Central memory CD4-positive, alpha-beta T cell (primary cell): ENCODE results near the gene BHLHA9.
A peak's percentile ranks its signal among the peaks of the same experiment; 100 is the strongest.

Experiments used
- DNase-seq: peaks from one replicate; pipeline ENCODE4 v3.0.0; 2022

BHLHA9 gene

DNA sequence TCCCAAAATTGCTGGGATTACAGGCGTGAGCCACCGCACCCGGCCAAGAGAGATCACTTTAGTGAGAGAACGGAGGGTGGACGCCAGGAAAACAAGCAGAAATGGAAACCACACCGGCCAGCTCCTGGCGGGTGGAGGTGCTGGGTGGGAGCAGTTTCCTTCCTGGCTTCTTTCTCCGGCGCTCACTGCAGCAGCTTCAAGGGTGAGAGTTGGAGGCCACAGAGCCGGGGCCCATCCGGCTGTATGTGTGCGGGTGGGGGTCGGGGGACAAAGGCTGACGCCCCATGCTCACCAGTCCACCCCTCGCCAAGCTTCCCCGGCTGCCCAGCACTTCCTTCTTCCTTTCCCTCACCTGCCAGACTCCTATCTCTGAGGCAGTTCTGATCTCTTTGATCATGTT, 13.5 kb upstream of the BHLHA9 start:
- DNase-seq, result no peak

DNA sequence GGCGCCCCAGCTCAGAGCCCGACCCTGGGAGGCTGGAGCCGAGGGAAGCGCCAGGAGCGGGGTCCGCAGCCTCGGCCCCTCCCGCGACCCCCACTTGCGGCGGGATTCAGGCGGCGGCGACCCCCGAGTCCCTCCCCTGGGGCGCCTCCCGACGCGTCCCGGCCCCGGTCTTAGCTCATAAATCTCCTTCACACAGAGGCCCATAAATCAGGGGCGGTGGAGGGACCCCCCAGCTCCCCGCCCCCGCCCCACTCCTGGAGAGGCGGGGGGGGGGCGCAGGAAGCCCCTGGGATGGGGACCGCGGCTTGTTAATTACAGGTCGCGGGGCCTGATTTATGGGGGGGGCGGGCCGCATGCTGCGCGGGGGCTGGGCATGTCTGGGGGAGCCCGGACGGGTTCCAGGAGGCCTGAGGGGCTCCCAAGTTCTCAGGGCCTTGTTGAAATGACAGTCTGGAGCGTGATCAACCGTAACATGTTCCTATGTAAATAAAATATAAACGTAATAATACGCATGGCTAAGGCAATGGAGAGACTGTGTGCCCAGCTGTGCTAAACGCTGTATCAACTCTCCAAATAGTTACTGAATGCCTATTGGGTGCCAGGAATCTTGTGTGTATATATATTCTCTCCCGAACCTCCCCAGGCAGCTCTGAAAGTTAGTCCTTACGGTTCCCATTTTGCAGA, 10.0 kb upstream of the BHLHA9 start:
- no peak for DNase-seq

GRCh38 chr17:1260770-1261161, 9.5 kb upstream of the BHLHA9 start:
- no peak for DNase-seq

GRCh38 chr17:1264196-1264595, 6.0 kb upstream of the BHLHA9 start:
- no peak for DNase-seq

DNA sequence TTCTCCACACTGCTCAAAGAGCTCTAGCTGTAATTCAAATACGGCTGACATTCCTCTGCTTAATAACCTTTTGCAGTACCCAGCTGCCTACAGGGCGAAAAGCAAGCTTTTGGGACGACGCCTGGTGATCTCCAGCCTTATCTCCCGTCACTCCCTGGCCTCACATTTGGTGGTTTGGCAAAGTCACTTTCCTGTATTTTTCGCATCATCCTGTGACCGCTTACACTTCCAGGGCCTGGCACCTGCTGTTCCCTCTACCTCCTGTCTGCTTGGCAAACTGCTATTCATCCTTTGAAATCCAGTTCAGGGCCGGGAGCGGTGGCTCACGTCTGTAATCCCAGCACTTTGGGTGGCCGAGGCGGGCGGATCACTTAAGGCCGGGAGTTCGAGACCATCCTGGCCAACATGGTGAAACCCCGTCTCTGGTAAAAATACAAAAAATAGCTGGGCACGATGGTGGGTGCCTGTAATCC, 2.7 kb upstream of the BHLHA9 start:
- DNase-seq, result no peak

DNA sequence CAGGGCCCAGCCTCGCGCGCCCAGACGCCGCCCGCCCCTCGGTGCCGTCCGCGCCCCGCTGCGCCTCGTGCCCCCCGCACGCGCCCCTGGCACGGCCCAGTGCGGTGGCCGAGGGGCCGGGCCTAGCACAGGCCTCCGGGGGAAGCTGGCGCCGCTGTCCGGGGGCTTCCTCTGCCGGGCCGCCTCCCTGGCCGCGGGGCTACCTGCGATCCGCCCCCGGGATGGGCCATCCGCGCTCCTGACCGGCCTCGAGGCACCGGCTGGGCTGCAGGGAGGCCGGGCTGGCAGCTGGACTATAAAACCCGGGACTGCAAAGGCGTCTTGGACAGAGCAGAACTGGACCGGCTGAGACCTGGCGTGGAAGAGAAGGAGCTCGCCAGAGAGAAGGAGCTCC, 783 bp downstream of the BHLHA9 start:
- no peak for DNase-seq

DNA sequence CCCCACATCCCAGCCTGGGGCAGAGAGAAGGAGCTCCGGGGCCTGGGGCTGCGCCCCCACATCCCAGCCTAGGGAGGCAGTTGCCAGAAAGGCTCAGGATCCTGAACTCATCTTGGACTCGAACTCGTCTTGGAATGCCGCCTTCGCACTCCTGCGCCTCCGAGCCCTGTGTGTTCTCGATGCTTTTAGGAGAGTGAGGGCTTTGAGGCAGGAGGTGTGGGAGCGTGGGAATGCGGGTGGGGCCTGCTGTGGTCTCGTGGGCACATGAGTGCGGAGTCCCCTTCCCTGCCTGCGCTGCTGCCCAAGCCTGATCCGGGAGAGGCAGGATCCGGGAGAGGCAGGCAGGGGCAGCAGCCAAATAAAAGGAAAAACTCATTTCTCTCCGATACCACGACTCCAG, 1.2 kb downstream of the BHLHA9 start:
- DNase-seq, result no peak

DNA sequence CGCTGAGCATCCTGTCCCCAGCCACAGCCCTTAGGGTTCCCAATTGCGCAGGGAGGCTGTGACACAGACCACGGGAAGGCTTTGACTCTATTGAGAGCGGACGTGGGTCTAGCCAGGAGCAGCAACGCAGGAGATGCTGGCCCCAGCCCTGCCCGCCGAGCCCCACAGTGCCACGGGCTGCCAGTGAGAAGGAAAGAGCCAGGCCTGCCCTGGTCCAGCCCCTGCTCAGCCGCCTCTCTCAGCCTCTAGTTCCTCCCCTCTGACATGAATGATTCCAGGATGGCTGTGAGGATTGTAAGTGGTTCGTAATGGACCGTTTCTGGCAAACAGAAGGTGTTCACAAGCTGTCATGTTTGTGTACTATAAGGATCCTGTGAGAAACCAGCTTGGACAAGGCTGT, 2.5 kb downstream of the BHLHA9 start:
- DNase-seq, result no peak

DNA sequence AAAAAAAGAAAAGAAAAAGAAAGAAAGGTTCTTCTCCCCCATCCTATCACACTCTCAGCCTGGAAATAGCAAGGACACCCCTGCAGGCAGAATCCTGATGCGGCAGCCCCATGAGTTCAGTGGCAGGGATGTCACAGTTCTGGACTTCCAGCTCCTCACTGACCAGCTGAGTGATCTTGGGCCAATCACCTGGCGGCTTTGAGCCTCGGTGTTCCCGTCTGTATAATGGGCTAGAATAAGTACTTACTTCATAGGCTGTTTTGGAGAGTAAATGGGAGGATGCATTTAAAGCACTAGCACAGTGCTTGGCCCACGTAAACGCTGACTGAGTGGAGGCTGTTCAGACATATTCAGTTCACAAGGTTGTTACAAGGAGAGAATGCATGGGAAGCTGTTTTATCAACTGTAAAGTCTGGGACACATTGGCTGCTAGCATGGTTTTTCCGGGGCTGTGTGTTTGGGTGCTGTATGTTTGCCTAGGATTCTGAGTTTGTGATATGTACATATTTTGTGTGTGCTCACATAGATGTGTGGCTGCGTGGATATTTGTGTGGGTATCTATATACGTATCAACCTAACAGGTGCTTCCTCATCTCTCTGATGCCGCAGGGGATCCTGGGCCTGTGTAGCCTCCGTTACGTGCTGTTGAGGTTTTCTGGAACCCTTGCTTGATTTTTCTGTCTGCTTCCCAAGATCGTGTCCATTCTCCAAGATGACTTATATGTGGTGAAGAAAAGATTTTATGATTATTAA, 3.4 kb downstream of the BHLHA9 start:
- no peak for DNase-seq

DNA sequence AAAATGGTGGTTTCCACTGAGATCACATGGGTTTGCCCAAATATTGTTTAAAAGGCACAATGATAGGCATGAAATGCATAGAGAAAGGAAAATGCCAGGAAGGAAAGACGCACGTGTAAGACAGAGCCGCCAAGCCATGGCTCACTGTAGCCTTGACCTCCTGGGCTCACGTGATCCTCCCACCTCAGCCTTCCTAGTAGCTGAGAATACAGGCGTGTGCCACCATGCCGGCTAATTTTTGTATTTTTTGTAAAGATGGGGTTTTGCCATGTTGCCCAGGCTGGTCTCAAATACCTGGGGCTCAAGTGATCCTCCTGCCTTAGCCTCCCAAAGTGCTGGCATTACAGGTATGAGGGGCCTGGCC, 4.0 kb downstream of the BHLHA9 start:
- no peak for DNase-seq

DNA sequence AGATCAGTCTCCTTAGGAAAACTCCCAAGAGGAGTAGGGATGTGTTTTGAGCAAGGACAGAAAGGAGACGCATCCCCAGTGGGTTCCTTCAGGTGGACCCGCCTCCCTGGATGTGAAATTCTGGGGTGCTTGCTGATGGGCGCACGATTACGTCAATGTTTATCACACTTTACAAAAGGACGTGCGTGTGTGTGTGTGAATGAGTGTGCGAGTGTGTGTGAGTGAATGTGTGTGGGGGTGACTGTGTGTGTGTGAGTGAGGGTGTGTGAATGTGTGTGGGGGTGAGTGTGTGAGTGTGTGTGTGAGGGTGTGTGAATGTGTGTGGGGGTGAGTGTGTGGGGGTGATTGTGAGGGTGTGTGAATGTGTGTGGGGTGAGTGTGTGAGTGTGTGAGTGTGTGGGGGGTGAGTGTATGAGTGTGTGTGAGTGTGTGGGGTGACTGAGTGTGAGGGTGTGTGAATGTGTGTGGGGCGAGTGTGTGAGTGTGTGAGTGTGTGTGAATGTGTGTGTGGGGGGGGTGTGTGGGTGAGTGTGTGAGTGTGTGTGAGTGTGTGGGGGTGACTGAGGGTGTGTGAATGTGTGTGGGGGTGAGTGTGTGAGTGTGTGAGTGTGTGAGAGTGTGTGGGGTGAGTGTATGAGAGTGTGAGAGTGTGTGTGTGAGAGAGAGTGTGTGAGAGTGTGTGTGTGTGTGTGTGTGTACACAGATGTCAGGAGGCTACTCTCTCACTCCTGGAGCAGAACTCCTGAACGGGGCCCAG, 5.1 kb downstream of the BHLHA9 start:
- DNase-seq, result no peak

DNA sequence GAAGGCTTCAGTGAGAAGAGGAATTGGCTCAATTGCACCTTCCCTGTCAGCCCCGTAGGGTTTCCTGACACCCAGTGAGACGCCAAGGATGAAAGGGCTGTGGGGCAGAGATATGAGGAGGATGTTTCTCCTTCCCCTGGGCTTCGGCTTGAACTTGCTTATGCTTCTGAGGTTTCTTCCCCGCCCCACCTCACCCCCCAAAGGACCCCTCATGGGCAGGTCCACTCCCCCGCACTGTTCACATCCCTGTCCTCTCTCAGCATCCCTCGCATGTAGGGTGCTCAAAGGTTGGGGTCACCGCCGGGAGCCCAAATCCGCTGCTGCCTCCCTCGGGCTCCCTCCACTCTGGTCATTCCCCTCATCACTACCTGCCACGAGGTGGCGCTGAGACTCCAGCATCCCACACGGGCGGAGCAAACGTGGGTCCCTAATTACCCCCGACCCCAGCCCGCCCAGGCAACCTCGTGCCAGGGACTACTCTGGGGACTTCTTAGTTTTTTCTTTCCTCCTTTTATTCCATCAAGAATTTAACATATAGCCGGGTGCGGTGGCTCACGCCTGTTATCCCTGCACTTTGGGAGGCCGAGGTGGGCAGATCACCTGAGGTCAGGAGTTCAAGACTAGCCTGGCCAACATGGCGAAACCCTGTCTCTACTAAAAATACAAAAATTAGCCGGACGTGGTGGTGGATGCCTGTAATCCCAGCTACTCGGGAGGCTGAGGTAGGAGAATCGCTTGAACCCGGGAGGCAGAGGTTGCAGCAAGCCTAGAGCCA, 5.9 kb downstream of the BHLHA9 start:
- peak; percentile 56 for DNase-seq

DNA sequence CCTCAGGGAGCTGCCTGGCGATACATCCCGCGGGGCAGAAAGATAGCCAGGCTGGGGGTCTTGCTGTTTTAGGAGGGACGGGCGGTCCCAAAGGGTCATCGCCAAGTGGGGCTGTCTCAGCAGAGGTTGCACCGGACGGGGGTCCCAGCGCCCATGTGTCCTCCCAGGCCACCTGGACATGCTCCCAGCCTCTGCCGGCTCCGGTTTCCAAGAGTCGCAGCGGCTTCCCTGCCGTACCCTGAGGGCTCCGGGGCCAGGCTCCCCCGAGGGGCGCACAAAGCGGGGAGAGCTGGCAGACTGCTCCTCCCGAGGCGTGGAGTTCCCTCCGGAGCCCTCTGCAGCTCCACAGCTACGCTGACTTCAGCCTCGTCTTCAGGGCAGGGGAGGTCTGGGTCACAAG, 10.4 kb downstream of the BHLHA9 start:
- no peak for DNase-seq

DNA sequence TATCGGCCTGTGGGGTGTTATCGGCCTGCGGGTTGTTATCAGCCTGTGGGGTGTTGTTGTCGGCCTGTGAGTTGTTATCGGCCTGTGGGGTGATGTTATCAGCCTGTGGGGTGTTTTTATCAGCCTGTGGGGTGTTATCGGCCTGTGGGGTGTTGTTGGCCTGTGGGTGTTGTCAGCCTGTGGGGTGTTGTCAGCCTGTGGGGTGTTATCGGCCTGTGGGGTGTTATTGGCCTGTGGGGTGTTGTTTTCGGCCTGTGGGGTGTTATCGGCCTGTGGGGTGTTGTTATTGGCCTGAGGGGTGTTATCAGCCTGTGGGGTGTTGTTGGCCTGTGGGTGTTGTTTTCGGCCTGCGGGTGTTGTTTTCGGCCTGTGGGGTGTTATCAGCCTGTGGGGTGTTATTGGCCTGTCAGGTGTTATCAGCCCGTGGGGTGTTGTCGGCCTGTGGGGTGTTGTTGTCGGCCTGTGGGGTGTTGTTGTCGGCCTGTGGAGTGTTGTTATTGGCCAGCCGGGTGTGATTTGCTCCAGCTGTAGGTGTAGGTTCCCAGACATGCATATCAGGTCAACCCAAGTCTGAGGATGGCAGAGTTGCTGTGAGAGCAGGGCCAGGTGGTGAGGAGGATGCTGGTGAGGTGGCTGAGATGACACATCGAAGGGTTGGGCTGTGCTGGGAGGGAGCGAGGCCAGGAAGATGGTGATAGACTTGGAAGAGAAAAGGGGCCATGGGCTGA, 16.3 kb downstream of the BHLHA9 start:
- no peak for DNase-seq

DNA sequence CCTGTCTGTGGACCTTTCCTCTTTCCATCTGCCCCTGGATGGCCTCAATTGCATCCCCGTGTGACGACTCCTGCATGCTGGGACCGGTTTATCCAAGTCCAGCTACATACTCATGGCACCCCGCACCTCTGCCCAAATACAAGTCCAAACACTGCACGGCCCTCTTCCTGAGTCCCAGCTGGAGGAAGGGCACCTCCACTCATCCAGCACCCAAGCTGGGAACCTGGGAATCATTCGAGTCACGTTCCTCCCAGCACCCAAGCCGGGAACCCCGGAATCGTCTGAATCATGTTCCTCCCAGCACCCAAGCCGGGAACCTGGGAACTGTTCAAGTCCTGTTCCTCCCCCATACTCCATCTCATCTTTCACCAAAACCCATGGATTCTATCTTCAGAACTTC, 19.5 kb downstream of the BHLHA9 start:
- no peak for DNase-seq

GRCh38 chr17:1290676-1291075, 20.4 kb downstream of the BHLHA9 start:
- DNase-seq, result no peak

GRCh38 chr17:1294157-1294717, 24.0 kb downstream of the BHLHA9 start:
- peak; percentile 96 for DNase-seq

- peak; percentile 31 for DNase-seq
These were observed 28.4 kb downstream of the BHLHA9 start for GRCh38 chr17:1298606-1299005.

DNA sequence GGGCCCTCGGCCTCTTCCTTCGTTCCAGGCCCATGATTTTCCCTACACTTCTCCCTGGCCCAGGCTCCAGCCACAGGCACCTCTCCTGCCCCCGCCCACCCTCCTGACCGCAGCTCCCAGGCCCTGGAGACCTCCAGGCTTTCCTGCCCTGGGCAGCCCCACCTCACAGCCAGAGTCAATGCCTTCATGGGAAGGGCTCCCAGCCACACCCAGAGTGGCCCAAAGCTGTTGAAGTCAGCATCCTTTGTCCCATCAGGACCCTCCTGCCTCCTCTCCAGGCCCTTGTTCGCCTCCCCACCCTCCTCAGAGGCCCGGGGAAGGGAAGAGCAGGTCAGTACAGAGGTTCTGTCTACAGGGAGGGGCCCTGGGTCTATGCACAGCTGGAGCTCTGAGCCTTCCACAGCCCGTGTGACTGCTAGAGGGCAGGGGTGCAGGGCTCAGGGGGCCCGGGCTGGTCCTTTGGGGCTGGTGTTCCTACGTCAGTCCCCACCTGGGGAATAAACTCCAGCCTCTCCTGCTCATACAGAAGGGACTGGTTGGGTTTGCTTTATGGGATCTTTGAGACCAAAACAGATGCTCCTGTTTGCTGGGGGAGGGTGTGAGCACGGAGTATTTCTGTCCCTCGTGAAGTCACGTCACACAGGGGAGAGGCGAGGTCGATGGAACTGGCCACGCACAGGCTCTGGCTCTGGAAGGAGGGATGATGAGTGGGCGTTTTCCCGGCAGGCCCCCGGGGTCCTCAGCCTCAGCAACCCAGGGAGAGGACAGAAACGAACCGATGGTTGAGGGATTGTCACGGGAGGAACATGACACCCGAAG, 29.5 kb downstream of the BHLHA9 start:
- DNase-seq, result no peak

GRCh38 chr17:1300371-1300905, 30.2 kb downstream of the BHLHA9 start:
- no peak for DNase-seq

DNA sequence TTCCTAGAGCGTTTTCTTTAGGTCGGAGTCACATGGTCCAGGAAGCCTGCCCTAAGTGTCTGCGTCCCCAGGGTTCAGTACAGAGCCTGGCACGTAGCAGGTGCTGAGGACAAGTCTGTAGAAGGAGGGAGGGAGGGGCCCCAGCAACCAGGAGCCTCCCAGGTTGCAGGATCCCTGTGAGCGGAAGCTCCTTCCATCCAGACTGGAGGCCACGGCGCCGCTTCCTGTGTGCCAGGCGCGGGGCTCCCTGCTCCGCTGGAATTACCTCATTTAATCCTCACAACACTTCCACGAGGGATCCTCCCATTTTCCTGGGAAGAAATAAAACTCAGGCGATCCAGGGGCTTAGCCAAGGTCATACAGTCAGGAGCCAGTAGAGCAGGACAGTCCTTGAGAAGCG, 31.3 kb downstream of the BHLHA9 start:
- DNase-seq, result no peak
